T-helper 1 cell treated with Interleukin-12 subunit alpha and Interleukin-12 subunit beta and Interleukin-4 antibody, amounts not matched to agents 30 ng/mL and 1 ng/mL, for 36 hours (primary cell): ENCODE measurements around the gene NCAPG. TPM values are rescaled to one million over a fixed set of nuclear protein-coding genes. Genes with fewer than 3 reads are reported as not detected.
"Not testable (repeated sequence)": the region's sequence is repeated elsewhere in the genome, so short reads cannot be mapped to it uniquely, and the experiment has no call there.

ENCODE experiments used
- intact Hi-C: fragments of 100-400 bp; cut with micrococcal nuclease; formaldehyde crosslinking; loops from one replicate; pipeline ENCODE4 v1.15.1; 2024
- total RNA-seq: library from RNA; stranded (reverse); gene quantifications from 2 replicates; pipeline ENCODE4 v1.2.3, GENCODE V29; 2022

The NCAPG gene
- total RNA-seq, 1 donor from 2014 or later = 42.8 TPM

DNA sequence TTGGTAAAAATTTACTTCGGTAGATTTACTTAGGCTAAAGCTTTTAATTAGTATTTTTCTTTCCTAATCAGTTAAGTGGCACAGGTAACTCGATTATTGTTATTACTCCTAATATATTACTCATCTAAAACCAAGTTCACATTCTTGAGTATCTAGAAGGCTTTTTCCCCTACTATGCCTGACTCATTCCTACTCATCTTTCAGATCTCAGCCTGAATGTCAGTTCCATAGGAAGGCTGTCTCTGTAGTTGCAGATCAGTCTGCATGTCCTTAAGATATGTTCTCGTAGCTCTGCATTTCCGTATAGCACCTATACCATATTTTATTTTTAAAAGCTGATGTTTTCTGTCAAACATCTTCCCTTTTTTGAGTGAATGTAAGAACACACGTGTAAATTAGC is 23.5 kb upstream of the NCAPG start:
- intact Hi-C loops = no loop called here

DNA sequence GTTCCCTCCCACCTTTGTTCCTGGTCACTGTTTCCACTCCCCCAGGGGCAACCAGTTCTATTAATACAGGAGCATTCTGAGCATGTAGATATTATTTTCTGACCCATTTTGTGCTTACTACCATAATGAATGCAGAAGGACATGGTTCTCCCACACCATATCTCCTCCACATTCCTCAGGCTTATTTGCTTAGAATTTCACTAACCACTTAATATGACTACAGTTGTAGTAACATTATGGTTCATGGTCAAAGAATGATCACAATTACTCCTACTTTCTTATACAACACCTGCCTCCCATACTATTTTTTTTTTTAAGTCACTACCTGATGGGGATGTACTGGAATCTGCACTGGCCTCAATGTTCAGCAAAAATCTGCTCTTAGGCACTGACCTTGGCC is 21.8 kb upstream of the NCAPG start:
- intact Hi-C loops = no loop called here

DNA sequence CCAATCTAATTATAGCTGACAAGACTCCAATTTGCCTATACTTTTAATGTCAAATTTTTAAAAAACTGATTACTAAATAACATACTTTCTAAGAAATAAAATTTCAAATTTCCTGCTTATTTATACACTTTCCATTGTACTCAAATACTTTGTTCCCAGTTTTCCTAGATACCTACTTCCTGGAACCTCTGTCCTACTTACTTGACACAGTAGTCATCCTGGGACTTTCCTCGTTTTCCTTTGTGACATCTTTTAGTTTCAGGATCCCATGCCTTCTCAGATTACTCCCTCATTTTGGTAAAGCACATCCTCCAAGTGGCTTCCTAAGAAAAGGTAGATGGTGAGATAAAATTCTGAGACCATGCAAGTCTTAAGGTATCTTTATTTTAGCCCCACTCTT is 16.0 kb upstream of the NCAPG start:
- intact Hi-C loops = no loop called here

DNA sequence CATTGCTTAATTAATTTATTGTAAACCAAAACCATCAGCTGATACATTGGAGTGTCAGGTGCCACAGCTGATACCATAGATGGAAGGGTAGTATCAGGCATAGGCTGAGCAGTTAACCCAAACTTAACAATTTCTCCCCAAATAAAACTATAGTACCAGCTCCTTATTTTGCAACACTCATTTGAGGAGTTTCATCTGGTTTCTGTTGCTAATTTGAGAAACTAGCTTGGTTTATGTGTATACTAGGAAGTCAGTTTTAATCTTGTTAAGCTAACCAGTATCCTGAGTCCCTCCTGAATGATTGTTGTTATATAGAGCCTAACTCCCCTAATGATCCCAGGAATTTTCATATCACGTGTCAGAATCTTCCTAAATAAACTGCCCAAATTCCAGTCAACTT is 13.0 kb upstream of the NCAPG start:
- intact Hi-C loops = no loop called here

DNA sequence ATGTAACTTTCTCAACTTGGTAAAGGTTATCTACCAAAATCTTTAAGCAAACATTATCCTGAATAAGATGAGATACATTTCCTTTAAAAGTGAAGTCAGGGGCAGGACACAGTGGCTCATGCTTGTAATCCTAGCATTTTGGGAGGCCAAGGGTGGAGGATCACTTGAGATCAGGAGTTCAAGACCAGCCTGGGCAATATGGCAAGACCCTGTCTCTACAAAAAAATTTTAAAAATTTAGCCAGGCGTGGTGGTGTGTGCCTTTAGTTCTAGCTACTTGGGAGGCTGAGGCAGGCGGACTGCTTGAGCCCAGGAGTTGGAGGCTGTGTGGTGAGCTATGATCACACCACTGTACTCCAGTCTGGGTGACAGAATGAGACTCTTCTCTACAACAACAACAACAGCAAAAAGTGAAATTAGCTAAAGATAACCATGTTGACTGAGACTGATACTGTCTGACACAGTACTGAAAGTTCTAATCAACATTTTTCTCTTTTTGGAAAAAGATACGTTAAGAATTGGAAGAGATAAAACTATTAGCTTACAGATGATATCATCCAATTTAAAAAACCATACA is 5.1 kb upstream of the NCAPG start:
- intact Hi-C loops = no loop called here

DNA sequence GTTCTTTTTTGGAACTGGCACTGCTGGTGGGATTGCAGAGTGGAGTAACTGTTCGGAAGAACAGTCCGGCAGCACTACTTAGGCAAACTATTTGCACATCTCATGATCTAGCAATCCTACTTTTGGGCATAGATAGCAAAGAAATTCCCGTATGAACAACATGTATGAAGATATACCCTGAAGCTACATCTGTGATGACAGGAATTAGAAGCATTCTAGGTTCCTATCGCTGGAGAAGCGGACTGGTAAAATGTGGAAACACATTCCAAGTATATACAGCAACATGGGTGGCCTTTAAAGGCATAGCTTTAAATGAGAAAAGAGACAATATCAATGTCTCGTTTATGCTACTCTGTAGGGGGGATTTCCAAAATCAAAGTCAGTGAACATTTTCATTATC is 3.3 kb upstream of the NCAPG start:
- intact Hi-C loops = loop anchor here (1.0 kb wide), 1 partner anchor 473 kb away; no protein-coding TSS in a partner anchor

DNA sequence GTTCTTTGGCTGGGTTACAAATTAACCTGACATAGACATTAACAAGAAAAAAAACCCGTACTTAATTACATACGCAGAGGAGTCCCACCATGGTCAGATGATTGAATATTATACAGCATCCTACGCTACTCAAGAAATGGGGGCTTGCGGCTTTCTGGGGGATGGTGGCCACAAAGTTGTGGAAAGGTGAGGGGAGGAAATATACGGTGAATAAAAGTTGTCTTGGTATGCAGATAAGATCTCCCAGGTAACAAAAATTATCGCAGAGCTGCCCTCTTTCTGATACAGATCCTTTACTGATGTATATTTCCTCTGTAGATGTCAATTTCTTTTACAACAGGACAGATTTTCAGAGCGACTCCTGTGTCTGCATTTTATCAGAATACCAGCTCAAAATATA is 1.1 kb upstream of the NCAPG start:
- intact Hi-C loops = loop anchor here (1.0 to 2.0 kb wide), 8 partner anchors 15 to 1585 kb away; partner anchors contain the start of genes LAP3, MED28 and QDPR

DNA sequence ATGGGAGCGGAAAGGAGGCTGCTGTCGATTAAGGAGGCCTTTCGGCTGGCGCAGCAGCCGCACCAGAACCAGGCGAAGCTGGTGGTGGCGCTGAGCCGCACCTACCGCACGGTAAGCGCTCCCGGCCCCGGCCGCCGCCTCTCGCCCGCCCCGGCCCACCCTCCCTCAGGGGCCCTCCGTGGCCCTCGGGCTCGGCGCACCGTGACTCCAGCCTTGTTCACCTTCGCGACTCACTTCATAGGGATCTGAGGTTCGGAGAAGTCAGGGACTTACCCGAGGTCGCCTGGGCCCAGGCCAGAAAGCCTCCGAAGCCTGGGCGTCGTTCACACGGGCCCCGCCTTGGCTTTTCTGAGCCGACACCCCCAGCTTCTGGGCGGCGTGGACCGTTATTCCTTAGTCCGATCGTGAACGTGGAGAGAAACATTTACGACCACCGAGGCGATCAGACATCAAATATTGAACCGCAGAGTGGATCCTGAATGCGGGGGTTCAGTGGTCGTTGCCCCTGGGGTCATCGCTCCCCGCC is 362 bp downstream of the NCAPG start:
- intact Hi-C loops = loop anchor here (2.0 kb wide), 3 partner anchors 14 to 1586 kb away; no protein-coding TSS in a partner anchor

DNA sequence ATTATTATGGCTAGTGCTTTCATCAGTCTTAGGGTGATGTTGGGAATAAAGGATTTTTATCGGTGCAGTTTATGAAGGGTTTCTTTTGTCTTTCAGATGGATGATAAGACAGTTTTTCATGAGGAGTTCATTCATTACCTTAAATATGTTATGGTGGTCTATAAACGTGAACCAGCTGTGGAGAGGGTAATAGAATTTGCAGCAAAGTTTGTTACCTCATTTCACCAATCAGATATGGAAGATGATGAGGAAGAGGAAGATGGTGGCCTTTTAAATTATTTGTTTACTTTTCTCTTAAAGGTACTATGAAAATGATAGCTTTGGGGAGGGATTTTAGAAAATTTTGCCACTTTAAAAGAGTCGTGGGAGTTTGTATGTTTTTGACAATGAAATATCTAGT is 1.3 kb downstream of the NCAPG start:
- intact Hi-C loops = no loop called here

DNA sequence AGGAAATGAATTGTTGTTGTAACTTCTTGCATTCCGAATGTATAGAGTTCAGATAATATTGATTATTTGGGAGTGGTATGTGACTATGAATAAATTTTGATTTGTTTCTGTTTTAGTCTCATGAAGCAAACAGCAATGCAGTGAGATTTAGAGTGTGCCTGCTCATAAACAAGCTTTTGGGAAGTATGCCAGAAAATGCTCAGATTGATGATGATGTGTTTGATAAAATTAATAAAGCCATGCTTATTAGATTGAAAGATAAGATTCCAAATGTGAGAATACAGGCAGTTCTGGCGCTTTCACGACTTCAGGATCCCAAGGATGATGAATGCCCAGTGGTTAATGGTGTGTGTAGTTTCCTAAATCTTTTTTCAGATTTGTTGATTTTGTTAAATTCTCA is 2.0 kb downstream of the NCAPG start:
- intact Hi-C loops = no loop called here

DNA sequence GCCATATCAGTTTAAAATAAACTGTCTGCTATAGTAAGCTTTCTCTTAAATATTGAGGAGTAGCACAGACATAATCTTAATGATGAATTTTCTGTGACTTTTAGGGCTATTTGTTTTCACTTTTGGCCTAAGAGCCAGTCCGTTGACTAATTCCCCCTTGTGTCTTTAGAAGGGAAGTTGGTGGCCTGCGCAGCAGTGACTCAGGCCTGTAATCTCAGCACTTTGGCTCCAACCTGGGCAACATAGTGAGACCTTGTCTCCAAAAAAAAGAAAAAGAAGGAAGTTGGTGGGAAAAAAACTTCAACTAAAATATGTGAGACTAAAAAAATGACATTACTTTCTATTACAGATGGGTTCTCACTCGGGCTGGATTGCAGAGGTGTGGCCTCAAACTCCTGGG is 3.4 kb downstream of the NCAPG start:
- intact Hi-C loops = no loop called here

DNA sequence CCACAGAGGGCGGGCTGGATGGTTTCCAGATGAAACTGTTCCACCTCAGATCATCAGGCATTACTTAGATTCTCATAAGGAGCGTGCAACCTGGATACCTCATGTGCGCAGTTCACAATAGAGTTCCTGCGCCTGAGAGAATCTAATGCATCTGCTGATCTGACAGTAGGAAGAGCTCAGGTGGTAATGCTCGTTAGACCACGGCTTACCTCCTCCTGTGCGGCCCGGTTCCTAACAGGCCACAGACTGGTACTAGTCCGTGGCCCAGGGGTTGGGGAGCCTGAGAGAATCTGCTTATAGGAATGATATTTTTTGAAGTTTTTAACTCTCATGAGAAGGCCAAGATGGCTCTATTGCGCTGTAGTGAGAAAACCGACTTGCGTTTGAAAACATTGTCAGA is 5.4 kb downstream of the NCAPG start:
- intact Hi-C loops = no loop called here

DNA sequence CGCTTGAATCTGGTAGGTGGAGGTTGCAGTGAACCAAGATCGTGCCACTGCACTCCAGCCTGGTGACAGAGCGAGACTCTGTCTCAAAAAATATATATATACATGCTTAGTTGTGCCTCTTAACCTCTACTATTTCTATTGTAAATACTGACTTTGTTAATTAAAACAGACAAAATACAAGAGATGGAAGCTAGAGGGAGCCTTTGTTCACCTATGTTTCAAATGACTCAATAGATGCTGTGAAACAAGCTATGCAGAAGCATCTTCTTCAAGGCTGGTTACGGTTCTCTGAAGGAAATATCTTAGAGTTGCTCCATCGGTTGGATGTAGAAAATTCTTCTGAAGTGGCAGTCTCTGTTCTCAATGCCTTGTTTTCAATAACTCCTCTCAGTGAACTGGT is 6.2 kb downstream of the NCAPG start:
- intact Hi-C loops = loop anchor here (1.0 kb wide), 3 partner anchors 9 to 550 kb away; no protein-coding TSS in a partner anchor

DNA sequence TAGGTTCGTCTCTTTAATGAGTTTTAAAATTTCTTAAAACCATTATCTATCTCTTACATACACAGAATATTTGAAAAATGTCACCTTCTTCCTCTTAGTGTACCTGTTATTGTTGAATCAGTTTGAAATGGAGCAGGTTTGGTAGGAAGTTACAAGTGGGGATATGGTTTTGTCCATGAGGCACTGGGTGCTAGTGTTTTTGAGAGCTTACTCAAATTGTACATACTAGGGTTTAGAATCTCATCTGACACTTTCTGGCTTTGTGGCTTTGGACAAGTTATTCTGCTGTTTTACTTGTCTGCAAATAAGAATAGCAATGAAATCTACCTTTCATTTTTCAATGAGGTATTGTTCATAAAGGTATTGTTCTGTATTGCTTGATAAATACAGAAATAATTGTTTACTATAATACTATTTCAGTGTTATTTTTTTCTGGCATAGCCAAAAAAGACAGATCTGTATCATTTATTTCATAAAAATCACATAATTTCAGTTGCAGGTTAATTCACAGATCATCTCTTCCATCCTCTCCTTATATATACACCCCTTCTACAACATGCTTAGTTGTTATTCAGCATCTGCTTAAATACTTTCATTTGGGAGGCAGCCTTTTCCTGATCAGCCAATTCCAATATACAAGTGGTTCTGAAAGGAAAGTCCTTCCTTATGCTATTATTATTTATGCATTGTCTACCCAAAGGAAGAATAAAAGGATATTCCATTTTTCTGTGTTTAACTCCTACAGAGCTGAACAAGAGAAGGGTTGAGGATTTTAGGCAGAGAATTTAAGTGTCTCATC is 13.3 kb downstream of the NCAPG start:
- intact Hi-C loops = loop anchor here (2.0 kb wide), 1 partner anchor 13 kb away; the partner anchor contains the start of genes DCAF16 and NCAPG

DNA sequence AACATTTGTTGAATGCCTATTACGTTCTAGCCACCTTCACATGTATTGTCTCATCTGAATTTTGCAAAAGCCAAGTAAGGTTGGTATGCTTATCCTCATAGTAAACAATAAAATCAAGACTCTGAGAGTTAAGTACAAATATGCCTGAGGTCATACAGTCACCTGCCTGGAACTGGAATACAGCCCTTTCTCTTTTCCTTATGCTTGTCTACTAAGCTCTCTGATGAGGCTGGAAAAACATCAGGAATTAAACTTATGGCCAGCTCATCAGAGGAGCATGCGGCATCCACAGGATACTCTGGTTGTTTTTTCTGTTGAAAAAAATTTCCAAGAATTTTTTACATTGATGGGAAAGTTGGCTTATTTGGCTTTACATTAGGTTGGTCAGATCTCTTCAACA is 35.5 kb downstream of the NCAPG start:
- intact Hi-C loops = no loop called here

DNA sequence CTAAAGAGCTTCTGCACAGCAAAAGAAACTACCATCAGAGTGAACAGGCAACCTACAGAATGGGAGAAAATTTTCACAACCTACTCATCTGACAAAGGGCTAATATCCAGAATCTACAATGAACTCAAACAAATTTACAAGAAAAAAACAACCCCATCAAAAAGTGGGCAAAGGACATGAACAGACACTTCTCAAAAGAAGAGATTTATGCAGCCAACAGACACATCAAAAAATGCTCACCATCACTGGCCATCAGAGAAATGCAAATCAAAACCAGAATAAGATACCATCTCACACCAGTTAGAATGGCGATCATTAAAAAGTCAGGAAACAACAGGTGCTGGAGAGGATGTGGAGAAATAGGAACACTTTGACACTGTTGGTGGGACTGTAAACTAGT is 39.5 kb downstream of the NCAPG start:
- intact Hi-C loops = not testable (repeated sequence)

DNA sequence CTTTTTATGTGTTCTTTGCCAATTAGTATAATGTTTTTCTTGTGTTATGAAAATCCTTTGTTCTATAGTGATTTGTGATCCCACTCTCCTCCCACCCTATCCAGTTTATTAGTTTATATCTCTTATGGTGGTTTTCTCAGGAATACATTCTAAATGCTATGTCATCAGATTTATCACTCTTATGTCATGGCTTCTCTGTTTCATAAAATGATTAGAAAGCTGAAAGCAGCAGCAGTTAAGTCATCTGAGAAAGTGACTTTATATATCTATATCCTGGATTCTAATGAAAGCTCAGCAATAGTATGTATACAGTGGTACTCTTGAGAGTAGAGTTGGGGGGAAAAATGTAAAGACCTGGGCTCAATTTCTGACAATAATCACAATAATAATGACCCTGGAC is 41.2 kb downstream of the NCAPG start:
- intact Hi-C loops = no loop called here

DNA sequence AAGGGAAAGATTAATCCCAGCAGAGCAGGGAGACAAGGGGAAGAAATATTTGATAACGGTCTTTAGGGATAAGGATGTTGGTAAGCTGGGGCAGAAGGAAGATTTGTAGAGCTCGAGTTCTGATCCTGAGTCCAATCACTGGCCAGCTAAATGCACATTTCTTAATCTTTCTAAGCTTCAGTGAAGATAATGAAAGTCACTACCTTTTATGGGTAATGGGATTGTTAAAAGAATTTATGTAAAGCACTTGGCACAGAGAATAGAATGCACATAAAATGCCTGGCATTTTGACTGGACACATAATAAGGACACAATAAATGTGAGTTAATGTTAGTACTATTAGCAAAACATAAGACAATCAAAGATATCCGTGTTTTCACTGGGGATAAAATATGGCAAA is 43.3 kb downstream of the NCAPG start:
- intact Hi-C loops = no loop called here

DNA sequence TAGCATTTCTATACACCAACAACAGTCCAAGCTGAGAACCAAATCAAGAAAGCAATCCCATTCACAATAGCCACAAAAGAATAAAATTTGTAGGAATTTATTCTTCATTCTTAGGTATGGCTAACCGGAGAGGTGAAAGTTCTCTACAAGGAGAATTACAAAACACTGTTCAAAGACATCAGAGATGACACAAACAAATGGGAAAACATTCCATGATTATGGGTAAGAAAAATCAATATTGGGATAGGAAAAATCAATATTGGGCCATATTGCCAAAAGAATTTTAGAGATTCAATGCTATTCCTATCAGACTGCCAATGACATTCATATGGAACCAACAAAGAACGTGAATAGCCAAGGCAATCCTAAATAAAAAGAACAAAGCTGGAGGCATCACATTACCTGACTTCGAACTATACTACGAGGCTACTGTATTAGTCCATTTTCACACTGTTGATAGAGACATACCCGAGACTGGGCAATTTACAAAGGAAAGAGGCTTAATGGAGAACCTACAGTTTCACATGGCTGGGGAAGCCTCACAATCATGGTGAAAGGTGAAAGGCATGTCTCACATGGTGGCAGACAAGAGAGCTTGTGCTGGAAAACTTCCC is 49.1 kb downstream of the NCAPG start:
- intact Hi-C loops = no loop called here

DNA sequence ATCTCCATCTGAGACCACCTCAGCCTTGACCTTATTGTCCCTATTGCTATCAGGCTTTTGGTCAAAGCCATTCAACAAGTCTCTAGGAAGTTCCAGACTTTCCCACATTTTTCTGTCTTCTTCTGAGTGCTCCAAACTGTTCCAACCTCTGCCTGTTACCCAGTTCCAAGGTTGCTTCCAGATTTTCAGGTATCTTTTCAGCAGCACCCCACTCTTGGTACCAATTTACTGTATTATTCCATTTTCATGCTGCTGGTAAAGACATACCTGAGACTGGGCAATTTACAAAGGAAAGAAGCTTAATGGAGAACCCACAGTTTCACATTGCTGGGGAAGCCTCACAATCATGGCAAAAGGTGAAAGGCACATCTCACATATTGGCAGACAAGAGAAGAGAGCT is 51.1 kb downstream of the NCAPG start:
- intact Hi-C loops = not testable (repeated sequence)

DNA sequence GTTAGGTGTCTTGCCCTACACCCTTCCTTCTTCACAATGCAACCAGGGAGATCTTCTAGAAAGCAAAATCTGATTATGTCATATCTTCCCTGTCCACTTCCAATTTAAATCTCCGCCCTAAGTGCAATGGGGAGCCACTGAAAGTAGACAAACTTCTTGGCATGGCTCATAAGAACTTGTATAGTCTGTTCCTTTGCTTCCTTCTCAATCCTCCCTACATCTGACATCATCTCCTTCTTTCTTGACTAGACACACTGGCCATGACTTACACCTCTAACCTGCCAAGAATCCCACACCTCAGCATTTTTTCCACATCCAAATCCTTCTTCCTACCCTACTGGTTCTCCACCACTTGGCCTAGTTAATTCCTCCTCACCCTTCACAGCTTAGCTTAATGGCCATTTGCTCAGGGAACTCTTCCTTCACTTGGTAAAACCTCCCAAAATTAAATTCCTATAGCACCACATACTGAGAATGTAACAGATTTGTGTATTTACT is 55.1 kb downstream of the NCAPG start:
- intact Hi-C loops = no loop called here

DNA sequence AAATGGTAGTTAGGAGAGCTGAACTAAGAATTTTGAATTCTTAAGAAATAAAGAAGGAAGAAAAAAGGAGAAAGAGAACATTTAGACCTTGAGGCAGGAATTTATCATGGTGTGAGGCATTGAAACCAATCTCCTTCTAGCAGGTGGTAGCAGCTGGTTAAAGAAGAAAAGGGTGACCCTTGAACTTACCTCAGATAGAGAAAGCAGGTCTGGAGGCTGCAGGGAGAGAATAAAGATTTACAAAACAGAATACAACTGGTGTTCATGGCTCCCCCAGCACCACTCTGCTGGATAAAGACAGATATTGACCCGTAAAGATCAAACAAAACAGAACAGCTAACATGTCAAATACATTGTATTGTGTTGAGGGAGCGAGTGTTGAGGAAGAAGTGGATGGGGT is 56.0 kb downstream of the NCAPG start:
- intact Hi-C loops = no loop called here
